Measurements from ENCODE around the gene CD6. TPM values are rescaled to one million over a fixed set of nuclear protein-coding genes. Genes with fewer than 3 reads are reported as not detected.
A peak's percentile ranks its signal among the peaks of the same experiment; 100 is the strongest.

The CD6 gene
- total RNA-seq, 2 donors from 2014 or later = 0.43 to 0.93 TPM

DNA sequence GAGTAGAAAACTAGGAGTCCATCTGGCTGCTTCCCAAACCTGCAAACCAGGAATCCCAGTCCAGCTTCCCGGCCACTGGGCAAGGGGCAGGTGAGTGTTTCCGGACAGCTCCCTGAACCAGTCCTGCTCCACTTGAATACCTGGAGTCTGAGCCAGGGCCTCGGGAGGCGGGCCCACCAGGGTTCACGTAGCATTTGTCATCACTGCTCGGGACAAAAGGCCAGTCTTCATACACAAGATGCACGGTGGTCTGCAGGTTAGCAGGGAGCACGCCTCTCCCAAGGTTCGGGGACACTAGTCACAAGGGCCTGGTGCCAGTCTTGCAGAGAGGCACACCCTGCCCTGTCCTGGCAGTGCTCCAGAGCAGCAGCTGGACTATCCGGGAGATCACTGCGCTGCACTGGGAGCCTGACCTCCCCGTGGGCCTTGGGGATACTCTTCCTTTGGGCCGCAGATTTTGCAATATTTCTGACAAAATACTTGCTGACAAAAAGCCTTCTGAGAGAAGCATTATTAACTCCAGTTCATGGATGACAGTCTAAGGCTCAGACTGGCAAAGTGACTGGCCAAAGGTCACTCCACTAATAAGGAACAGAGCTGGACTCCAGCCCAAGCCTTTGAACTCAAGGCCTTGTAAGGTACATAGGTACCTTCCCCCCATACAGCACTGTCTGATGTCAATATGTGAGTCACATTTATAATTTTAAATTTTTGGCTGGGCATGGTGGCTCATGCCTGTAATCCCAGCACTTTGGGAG lies 25.1 kb downstream of the CD6 start:
- peak; percentile 63 for DNase-seq (ENCODE audit: low spot score)
- intact Hi-C loops (cut with DNase I) = no loop called here

DNA sequence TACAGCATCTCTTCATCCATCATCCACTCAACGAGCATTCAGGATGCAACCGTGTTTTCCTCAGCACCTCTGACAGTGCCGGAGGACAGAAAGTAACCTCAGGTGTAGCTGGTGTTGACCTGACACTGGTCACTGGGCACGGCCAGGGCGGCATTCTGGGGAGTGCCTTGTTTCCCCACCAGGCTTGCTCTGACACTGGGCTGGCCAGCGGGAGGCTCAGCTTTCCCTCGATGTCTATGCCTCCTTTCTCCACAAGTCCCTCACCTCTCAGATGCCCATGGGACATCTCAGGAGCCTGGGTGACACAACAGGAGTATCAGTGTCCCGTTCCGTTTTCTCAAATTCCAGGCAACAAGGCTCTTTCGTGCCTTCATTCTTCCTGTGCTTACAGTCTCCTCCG lies 28.9 kb downstream of the CD6 start:
- intact Hi-C loops (cut with DNase I) = no loop called here

DNA sequence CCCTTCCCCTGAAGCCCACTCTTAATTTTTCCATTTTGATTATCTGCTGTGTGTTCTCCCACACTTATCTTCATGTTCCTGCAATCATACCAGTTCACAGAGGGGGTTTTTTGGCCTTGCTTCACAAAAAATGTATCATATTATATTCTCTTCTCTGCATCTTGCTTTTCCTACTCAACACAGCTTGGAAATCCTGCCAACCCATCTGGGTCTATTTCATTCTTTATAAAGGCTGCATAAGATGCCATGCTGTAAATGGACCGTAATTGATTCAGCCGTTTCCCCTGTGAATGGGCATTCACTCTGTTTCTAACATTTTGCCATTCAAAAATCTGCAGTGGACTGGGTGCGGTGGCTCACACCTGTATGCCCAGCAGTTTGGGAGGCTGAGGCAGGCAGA lies 30.5 kb downstream of the CD6 start:
- intact Hi-C loops (cut with DNase I) = no loop called here
- DNase-seq (ENCODE audit: low spot score) = no peak

More for the DNA sequence above, 28.9 kb downstream of the CD6 start:
- DNase-seq (ENCODE audit: low spot score) = peak; percentile 58

DNA sequence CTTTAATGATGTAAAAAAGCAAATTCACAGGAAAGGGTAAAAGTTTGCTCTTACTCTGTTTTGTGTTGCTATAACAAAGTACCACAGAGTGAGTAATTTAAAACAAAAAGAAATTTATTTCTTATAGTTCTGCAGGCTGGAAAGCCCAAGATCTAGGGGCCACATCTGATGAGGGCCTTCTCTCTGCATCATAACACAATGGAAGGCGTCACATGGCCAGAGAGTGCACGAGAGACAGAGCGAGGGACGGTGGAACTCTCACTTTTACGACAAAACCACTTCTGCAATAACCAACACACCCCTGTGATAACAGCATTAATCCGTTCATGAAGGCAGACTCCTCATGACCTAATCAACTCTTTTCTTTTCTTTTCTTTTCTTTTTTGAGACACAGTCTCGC lies 31.1 kb downstream of the CD6 start:
- DNase-seq (ENCODE audit: low spot score) = no peak
- intact Hi-C loops (cut with DNase I) = no loop called here

- intact Hi-C loops (cut with DNase I) = no loop called here
- DNase-seq (ENCODE audit: low spot score) = peak; percentile 79
Measured at GRCh38 chr11:61004180-61004611, 32.7 kb downstream of the CD6 start.

GRCh38 chr11:61004761-61005181 lies 33.3 kb downstream of the CD6 start:
- intact Hi-C loops (cut with DNase I) = no loop called here
- DNase-seq (ENCODE audit: low spot score) = peak; percentile 40

DNA sequence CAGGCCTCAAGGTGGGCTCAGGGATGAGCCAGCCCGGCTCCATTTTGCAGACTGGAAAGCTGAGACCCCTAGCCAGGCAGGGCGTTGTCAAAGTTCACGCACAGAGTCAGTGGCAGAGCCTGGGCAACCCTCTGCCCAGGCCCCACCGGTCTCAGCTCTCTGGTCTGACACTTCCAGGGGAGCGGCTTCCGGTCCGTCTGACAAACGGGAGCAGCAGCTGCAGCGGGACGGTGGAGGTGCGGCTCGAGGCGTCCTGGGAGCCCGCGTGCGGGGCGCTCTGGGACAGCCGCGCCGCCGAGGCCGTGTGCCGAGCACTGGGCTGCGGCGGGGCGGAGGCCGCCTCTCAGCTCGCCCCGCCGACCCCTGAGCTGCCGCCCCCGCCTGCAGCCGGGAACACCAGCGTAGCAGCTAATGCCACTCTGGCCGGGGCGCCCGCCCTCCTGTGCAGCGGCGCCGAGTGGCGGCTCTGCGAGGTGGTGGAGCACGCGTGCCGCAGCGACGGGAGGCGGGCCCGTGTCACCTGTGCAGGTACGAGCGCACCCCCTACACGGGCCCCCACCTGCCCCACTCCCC lies 36.0 kb downstream of the CD6 start:
- peak; percentile 79 for DNase-seq (ENCODE audit: low spot score)
- intact Hi-C loops (cut with DNase I) = no loop called here

- DNase-seq (ENCODE audit: low spot score) = peak; percentile 75
- intact Hi-C loops (cut with DNase I) = no loop called here
Measured at GRCh38 chr11:61007956-61008896, 36.7 kb downstream of the CD6 start.

- intact Hi-C loops (cut with DNase I) = no loop called here
- no peak for DNase-seq (ENCODE audit: low spot score)
Measured at GRCh38 chr11:61008971-61009370, 37.5 kb downstream of the CD6 start.

DNA sequence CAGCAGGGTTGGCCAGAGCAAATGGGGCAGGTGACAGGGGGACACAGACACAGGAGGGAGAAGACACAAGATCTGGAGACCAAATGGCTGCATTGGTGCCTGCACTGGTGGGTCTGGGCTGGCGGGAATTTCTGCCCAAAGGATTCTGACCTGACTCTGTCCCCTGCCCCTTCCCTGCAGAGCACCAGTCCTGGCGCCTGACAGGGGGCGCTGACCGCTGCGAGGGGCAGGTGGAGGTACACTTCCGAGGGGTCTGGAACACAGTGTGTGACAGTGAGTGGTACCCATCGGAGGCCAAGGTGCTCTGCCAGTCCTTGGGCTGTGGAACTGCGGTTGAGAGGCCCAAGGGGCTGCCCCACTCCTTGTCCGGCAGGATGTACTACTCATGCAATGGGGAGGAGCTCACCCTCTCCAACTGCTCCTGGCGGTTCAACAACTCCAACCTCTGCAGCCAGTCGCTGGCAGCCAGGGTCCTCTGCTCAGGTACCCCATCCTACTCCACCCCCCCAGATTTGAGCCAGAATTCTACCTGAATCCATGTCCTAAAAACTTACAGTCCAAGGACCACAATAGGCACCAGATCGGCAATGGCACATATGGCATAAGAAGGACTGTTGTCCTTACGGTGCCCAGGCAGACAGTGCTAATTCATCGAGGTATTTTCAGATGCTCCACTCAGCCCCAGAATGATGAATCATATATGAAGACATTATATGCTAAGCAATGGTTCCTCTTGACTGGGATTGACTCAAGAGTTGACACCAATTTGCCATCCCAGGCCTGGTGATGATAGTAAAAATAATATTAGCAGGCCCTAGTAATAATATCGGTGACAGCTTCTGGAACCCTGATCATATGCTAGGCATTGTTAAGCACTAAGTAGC lies 38.2 kb downstream of the CD6 start:
- no peak for DNase-seq (ENCODE audit: low spot score)
- intact Hi-C loops (cut with DNase I) = no loop called here

- no peak for DNase-seq (ENCODE audit: low spot score)
- intact Hi-C loops (cut with DNase I) = no loop called here
Measured at GRCh38 chr11:61010466-61011228, 39.2 kb downstream of the CD6 start.

DNA sequence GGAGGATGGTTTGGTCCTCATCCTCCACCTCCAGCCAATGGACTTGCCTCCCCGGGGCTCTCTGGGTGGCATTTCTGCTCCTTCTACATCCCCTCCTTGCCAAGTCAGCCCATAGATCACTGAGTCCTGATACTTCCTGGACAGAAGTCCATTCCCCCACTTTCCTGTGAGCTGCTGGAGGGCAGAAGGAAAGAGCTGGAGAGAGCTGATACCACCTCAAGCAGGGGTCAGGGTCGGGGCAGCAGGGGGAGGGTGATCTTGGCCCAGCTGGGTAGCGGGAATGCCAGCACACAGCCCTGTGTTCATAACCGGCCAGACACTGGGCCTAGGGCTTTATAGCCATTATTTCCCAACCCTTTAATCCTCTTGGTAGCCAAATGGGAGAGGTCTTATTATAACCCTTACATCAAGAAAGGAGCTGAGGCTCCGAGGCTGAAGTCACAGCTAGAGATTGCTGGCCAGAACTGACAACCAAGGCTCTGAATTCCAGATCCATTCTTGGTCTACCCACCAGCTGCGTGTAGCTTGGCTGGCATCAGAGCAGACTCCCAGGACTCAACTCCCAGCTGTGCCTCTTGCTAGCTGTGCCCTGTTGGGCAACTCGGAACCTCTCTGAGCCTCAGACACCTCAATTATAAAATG lies 39.9 kb downstream of the CD6 start:
- DNase-seq (ENCODE audit: low spot score) = no peak
- intact Hi-C loops (cut with DNase I) = no loop called here

GRCh38 chr11:61011950-61012736 lies 40.7 kb downstream of the CD6 start:
- DNase-seq (ENCODE audit: low spot score) = no peak
- intact Hi-C loops (cut with DNase I) = no loop called here

DNA sequence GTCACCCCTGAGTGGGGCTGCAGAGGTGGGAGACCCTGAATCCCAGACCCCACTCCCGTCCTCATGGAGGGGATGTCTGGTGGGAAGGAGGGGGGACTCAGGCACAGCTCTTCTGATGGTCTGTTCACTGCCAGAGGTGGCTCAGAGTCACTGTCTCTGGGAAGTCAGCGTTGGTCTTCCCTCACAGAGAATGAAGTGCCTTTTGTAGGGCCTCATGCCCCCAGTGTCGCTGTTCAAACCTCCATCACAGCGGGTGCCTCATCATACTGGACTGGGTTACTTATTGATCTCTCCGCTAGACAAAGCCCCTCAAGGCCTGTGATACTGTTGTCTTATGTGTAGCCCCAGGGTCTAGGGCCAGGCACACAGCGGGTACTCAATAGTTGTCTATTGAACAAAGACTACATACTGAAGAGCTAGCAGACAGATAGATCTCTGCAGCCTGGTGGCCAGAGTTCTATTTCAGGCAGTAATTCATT lies 41.3 kb downstream of the CD6 start:
- DNase-seq (ENCODE audit: low spot score) = no peak
- intact Hi-C loops (cut with DNase I) = loop anchor here in 1 of 2 donors (1.0 kb wide), 1 partner anchor 30 kb away; no protein-coding TSS in a partner anchor

- DNase-seq (ENCODE audit: low spot score) = no peak
- intact Hi-C loops (cut with DNase I) = no loop called here
Measured at GRCh38 chr11:61018059-61018458, 46.6 kb downstream of the CD6 start.

DNA sequence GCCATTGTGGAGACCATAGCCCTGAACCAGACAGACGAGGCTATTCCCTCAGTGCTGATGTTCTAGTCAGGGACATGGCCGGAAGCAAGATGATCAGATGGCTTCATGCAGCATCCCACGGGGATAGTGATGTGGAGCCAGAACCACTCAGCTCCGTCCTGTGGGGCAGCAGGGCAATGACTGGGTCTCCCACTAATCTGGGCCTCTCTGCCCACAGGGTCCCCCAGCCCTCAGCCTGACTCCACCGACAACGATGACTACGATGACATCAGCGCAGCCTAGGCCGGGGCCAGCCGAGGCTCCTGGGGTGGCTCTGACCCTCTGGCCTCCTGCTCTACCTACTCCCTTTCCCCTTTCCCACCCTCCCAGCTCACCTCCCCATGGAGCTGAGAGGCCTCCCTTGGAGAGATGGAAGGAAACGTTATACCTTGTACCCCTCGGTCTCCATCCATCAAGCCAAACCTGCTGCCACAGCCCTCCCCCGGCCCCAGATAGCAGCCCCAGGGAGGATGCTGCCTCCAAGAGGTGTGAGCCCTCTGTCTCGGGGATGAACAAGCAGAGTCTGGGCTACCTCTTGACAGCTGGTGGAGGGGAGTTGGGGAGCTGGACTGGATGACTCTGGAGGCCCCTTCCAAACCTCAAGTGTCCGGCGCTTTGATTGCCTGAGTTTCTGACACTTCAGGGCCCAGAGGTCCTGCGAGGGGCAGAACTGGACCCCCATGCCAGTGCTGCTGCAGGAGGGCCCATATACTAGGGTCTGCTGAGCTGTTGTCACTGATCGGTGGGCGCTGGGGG lies 47.8 kb downstream of the CD6 start:
- intact Hi-C loops (cut with DNase I) = no loop called here
- peak; percentile 56 for DNase-seq (ENCODE audit: low spot score)
